A673 (cell line): Measurements from ENCODE around the gene PROZ.

Experiments
- EZH2 ChIP-seq: fragments of 200-600 bp; sonication (generic); IDR thresholded peaks from 2 replicates; pipeline ENCODE4 v1.6.1; 2017; ENCODE audit warnings: borderline replicate concordance, low read depth, mild to moderate bottlenecking, mixed read lengths, antibody characterized with exemption, low read length; ENCODE audit not compliant: poor library complexity, severe bottlenecking
- TF ChIP-seq, protein P1 (sequence below): fragments of 300-800, 200-600 bp; sonication (generic); conservative IDR thresholded peaks from 2 replicates; pipeline ENCODE4 v1.5.1; 2017; ENCODE audit warnings: low read depth, mild to moderate bottlenecking, antibody characterized with exemption, low read length, moderate library complexity, mixed read lengths

DNA sequence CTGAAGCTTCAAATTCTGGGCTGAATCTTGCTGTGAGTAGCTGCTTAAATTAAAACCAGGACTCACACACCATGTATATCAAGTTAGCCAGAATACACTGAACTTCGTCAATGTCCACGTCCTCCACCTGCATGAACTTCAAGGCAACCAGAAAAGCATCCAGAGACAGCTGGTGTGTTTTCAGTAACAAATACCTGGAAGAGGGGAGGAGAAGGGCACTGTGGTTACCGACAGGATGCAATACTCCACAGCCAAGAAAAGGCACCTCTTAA lies 20.4 kb downstream of the PROZ start:
- no peak for TF ChIP-seq EZH2
- TF ChIP-seq, protein P1, sequence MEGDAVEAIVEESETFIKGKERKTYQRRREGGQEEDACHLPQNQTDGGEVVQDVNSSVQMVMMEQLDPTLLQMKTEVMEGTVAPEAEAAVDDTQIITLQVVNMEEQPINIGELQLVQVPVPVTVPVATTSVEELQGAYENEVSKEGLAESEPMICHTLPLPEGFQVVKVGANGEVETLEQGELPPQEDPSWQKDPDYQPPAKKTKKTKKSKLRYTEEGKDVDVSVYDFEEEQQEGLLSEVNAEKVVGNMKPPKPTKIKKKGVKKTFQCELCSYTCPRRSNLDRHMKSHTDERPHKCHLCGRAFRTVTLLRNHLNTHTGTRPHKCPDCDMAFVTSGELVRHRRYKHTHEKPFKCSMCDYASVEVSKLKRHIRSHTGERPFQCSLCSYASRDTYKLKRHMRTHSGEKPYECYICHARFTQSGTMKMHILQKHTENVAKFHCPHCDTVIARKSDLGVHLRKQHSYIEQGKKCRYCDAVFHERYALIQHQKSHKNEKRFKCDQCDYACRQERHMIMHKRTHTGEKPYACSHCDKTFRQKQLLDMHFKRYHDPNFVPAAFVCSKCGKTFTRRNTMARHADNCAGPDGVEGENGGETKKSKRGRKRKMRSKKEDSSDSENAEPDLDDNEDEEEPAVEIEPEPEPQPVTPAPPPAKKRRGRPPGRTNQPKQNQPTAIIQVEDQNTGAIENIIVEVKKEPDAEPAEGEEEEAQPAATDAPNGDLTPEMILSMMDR, result no peak
